CD8-positive, alpha-beta memory T cell (primary cell): Measurements from ENCODE around the gene COL1A2. TPM values are rescaled to one million over a fixed set of nuclear protein-coding genes. Genes with fewer than 3 reads are reported as not detected.

ENCODE experiments used
- CTCF ChIA-PET: fragments of 350-600 bp; sonication (Branson Sonifier 250); formaldehyde crosslinking; loops from one replicate; lab custom pipeline; 2021; ENCODE audit warnings: antibody characterized with exemption; lab: Charles Lee
- POLR2A ChIA-PET: fragments of 350-600 bp; sonication (Branson Sonifier 250); formaldehyde crosslinking; loops from one replicate; lab custom pipeline; 2021; ENCODE audit warnings: antibody characterized with exemption; lab: Charles Lee
- DNase-seq, 5 donors: peaks; one replicate each; pipeline versions ENCODE4 v3.0.0 to v3.0.0-alpha.2; 2020 to 2022; ENCODE audit warnings: mixed read lengths in 1 of 5
- H3K27ac ChIP-seq: one replicate; pipeline ENCODE4 v1.7.0; 2013; ENCODE audit warnings: low read depth, mild to moderate bottlenecking, low read length, moderate library complexity
- H3K27me3 ChIP-seq: 2 replicates; pipeline ENCODE4 v1.7.0; 2013; ENCODE audit warnings: low read length, mild to moderate bottlenecking; ENCODE audit not compliant: insufficient read depth, poor library complexity, severe bottlenecking
- H3K36me3 ChIP-seq: 2 replicates; pipeline ENCODE4 v1.7.0; 2013; ENCODE audit warnings: mild to moderate bottlenecking, low read length, moderate library complexity; ENCODE audit not compliant: insufficient read depth
- H3K4me1 ChIP-seq: 2 replicates; pipeline ENCODE4 v1.7.0; 2013; ENCODE audit warnings: mild to moderate bottlenecking, low read length, moderate library complexity; ENCODE audit not compliant: insufficient read depth
- H3K4me3 ChIP-seq: 2 replicates; pipeline ENCODE4 v1.7.0; 2013; ENCODE audit warnings: mild to moderate bottlenecking, low read length
- H3K9me3 ChIP-seq: 2 replicates; pipeline ENCODE4 v1.7.0; 2013; ENCODE audit warnings: mild to moderate bottlenecking, low read length
- H3K27ac Mint-ChIP-seq, 8 donors: one replicate each; pipeline ENCODE4 v1.8.0; 2020 to 2021; ENCODE audit warnings: mixed read lengths in 8 of 8, mild to moderate bottlenecking in 6 of 8, inconsistent platforms in 3 of 8, moderate library complexity in 3 of 8
- H3K27me3 Mint-ChIP-seq, 2 donors: one replicate each; pipeline ENCODE4 v1.8.0; 2020 to 2021; ENCODE audit warnings: mixed read lengths in 2 of 2, mild to moderate bottlenecking in 1 of 2, moderate library complexity in 1 of 2
- H3K36me3 Mint-ChIP-seq, 3 donors: one replicate each; pipeline ENCODE4 v1.8.0; 2020 to 2021; ENCODE audit warnings: mixed read lengths in 3 of 3, inconsistent platforms in 1 of 3, mild to moderate bottlenecking in 1 of 3
- H3K4me1 Mint-ChIP-seq, 3 donors: one replicate each; pipeline ENCODE4 v1.8.0; 2020 to 2021; ENCODE audit warnings: mixed read lengths in 3 of 3, inconsistent platforms in 1 of 3, mild to moderate bottlenecking in 1 of 3
- H3K4me3 Mint-ChIP-seq, 7 donors: one replicate each; pipeline ENCODE4 v1.8.0; 2020 to 2021; ENCODE audit warnings: mixed read lengths in 7 of 7, mild to moderate bottlenecking in 6 of 7, moderate library complexity in 4 of 7, inconsistent platforms in 2 of 7
- H3K9me3 Mint-ChIP-seq, 5 donors: one replicate each; pipeline ENCODE4 v1.8.0; 2020 to 2022; ENCODE audit warnings: mixed read lengths in 5 of 5, mild to moderate bottlenecking in 3 of 5, moderate library complexity in 2 of 5, inconsistent platforms in 1 of 5
- polyA plus RNA-seq: library from polyadenylated mRNA; unstranded; fragments of 300-500 nt; fragmentation: Illumina TruSeq; gene quantifications from one replicate; pipeline ENCODE4 v1.2.3, GENCODE V29; 2021
- total RNA-seq, 2 experiments: library from RNA; stranded (reverse); gene quantifications; one replicate each; pipeline ENCODE4 v1.2.3, GENCODE V29; 2021

COL1A2 gene
- total and polyA plus RNA-seq, 3 experiments from 2014 or later, result 0.09 to 0.18 TPM; not detected in 1

DNA sequence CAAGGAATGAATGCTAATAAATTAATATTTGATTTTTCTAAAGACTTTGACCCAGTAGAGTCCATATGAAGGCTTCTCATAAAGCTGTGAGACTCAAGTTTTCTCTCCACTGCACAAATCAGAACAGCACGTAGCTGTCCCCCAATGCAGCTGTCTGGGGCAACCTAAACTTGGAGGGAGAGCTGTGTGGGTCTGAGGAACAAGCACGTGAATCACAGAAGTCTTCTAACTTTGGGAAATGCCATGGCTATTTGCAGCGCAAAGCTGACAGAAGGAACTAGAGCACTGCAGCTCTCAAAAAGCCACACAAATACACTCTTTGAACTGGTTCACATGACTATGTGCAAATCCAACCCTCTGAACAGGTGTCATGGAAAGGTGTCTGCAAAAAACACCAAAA lies 47.9 kb downstream of the COL1A2 start:
- ChIA-PET CTCF (no interaction called here), POLR2A (no interaction called here)
- Mint-ChIP-seq H3K27ac (no peak overlapping the region), H3K36me3 (no peaks in the 10 kb centered on the region), H3K4me1 (no peaks in the 10 kb centered on the region), H3K9me3 (no peaks in the 10 kb centered on the region), H3K4me3 (no peak overlapping the region), H3K27me3 (peaks cover 0 to 10% of the 10 kb centered on the region in 2 donors)
- Histone ChIP-seq H3K27me3 (no peaks in the 10 kb centered on the region), H3K4me1 (no peaks in the 10 kb centered on the region), H3K4me3 (no peak overlapping the region), H3K27ac (no peak overlapping the region), H3K36me3 (no peaks in the 10 kb centered on the region), H3K9me3 (no peaks in the 10 kb centered on the region)
- DNase-seq, result no peak

DNA sequence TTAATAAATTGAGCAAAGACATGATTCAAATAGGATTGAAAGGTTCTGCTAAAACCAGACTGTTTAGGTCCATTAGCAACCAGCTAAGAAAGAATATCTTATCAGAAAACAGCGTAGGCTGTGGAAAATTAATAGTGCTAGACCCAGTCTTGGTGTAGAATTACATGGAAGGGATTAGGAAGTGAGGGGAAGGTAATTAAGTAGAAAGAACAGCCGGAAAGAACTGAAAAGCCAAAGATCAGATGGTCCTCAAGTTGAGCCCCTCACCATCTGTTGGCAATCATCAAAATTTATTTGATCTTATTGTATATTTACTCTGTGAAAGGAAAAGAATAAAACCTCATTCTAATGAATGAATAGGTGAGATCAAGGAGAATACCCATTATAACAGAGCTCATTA lies 50.1 kb downstream of the COL1A2 start:
- no peak overlapping the region for H3K27ac ChIP-seq
- no peaks in the 10 kb centered on the region for H3K4me1 Mint-ChIP-seq
- no peaks in the 10 kb centered on the region for H3K9me3 ChIP-seq
- no peak overlapping the region for H3K4me3 ChIP-seq
- no peaks in the 10 kb centered on the region for H3K36me3 ChIP-seq
- CTCF ChIA-PET, result interaction anchor here (2.8 kb wide), 1 partner anchor 9 kb away, joined by 11 read pairs; no protein-coding TSS in a partner anchor
- H3K9me3 Mint-ChIP-seq, result no peaks in the 10 kb centered on the region
- no peak overlapping the region for H3K4me3 Mint-ChIP-seq
- H3K27me3 ChIP-seq, result no peaks in the 10 kb centered on the region
- H3K27ac Mint-ChIP-seq, result no peak overlapping the region
- POLR2A ChIA-PET, result no interaction called here
- H3K4me1 ChIP-seq, result no peaks in the 10 kb centered on the region
- no peak for DNase-seq
- H3K27me3 Mint-ChIP-seq, result peaks cover 1 to 15% of the 10 kb centered on the region in 2 donors
- H3K36me3 Mint-ChIP-seq, result no peaks in the 10 kb centered on the region

DNA sequence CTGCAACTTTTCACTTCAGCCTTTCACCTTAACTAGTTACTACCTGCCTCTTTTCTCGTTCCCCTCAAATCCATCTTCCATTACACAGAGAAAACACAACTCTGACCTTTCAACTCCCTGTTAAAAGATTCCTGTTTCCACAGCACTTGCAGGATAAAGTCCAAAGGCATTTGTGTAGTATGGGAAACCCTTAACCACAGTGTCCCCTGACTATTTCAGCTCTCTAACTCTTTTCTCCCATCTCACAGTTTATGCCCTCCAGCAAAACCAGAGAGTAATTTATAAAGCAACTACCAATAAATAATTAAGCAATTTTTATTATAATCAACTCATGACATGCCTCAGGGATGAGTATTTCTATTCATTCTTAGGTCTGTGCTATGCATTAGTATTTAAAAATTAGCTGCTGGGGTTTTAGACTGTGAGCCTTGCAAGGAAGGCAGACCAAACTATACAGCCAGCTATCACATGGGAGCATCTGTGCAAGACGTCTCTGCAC lies 51.0 kb downstream of the COL1A2 start:
- POLR2A ChIA-PET, result no interaction called here
- Histone ChIP-seq H3K27ac (no peak overlapping the region), H3K27me3 (no peaks in the 10 kb centered on the region), H3K4me3 (no peak overlapping the region), H3K4me1 (no peaks in the 10 kb centered on the region), H3K36me3 (no peaks in the 10 kb centered on the region), H3K9me3 (no peaks in the 10 kb centered on the region)
- CTCF ChIA-PET, result interaction anchor here (2.8 kb wide), 1 partner anchor 10 kb away, joined by 11 read pairs; no protein-coding TSS in a partner anchor
- Mint-ChIP-seq H3K36me3 (no peaks in the 10 kb centered on the region), H3K9me3 (no peaks in the 10 kb centered on the region), H3K4me3 (no peak overlapping the region), H3K27me3 (peaks cover 1 to 18% of the 10 kb centered on the region in 2 donors), H3K27ac (no peak overlapping the region), H3K4me1 (no peaks in the 10 kb centered on the region)
- DNase-seq, result no peak

DNA sequence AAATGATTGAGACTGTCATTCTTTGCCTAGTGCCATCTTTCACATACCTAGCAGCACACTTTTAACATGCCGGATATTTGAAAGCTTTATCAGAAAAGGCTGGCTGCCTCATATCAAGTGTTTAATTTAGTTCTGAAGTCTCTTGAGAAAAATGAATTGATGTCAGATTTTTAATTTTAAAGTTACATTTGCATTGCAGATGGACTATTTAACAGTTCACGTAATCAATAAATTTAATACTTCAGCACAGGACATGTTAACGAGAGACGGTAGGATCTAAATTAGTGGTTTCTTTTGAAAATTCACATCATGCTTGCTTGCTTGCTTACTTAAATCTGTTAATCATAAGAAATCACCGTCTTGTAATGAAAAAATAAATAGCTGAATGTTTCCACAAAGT lies 51.6 kb downstream of the COL1A2 start:
- POLR2A ChIA-PET, result no interaction called here
- Histone ChIP-seq H3K36me3 (no peaks in the 10 kb centered on the region), H3K9me3 (no peaks in the 10 kb centered on the region), H3K27me3 (no peaks in the 10 kb centered on the region), H3K4me3 (no peak overlapping the region), H3K4me1 (no peaks in the 10 kb centered on the region), H3K27ac (no peak overlapping the region)
- Mint-ChIP-seq H3K4me1 (no peaks in the 10 kb centered on the region), H3K27ac (no peak overlapping the region), H3K4me3 (no peak overlapping the region), H3K9me3 (no peaks in the 10 kb centered on the region), H3K27me3 (peaks cover 1 to 21% of the 10 kb centered on the region in 2 donors), H3K36me3 (no peaks in the 10 kb centered on the region)
- CTCF ChIA-PET, result interaction anchor here (2.8 kb wide), 1 partner anchor 11 kb away, joined by 11 read pairs; no protein-coding TSS in a partner anchor
- DNase-seq, result no peak

DNA sequence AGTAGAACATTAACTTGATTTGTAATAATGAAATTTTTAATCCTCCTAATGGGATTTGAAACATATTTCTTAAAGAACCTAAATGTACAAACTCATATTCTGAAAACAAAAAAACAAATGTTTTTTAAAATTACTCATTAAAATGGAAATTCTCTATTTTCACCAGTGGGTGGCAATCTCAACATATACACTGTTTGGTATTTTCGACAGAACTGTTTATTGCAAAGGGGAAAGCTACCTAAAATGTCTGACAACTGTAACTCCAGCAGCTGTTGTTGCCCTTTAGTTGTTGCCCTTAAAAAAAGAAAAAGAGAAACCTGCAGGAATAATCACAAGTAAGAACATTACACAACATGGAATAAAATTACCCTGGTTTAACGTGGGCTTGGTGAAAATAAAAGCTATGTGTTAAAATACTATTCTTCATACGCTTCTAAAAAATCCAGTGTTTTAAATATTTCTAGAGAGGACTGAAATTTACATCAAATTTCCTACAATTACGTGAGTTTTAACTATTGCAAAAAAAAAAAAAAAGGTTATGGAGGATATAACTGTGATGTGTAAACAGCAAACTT lies 54.5 kb downstream of the COL1A2 start:
- Mint-ChIP-seq H3K9me3 (no peaks in the 10 kb centered on the region), H3K36me3 (no peaks in the 10 kb centered on the region), H3K27ac (no peak overlapping the region), H3K4me1 (no peaks in the 10 kb centered on the region), H3K4me3 (no peak overlapping the region), H3K27me3 (peaks cover 1 to 25% of the 10 kb centered on the region in 2 donors)
- Histone ChIP-seq H3K4me3 (no peak overlapping the region), H3K4me1 (no peaks in the 10 kb centered on the region), H3K27me3 (no peaks in the 10 kb centered on the region), H3K27ac (no peak overlapping the region), H3K9me3 (no peaks in the 10 kb centered on the region), H3K36me3 (no peaks in the 10 kb centered on the region)
- POLR2A ChIA-PET, result no interaction called here
- peak in 2 of 5 donors; percentile 15 to 16 for DNase-seq
- CTCF ChIA-PET, result interaction anchor here (0.9 to 2.6 kb wide), 8 partner anchors 9 to 1031 kb away, joined by 3 to 20 read pairs (median 4); partner anchors contain the start of gene SGCE

DNA sequence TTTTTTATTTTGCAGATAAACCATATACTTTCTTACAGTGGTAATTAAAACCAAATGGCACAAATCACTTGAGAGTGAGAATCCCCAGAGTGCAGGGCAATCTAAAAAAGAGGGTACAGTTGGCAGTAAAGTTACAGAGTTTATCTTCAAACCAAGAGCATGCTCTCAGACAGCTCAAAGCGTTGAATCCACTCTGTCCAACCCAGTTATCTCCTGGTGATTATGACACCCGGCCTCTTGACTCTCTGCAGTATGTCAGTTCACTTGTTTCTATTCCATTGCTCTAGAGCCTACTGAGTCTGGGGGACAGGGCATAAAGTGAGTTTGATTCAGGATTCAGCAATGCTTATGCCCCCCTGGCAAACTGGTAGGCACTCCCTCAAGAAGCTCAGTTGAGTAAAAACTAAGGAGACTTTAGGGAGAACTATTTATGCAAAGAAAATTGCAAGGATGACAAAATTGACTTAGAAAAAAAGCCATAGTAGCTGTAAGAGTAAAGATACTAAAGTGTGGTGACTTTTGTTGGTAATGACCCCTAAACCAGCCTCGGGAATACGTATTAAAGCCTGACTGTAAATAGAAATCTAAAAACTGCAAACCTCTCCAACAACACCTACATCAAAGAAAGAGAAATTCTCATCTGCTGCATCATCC lies 55.5 kb downstream of the COL1A2 start:
- H3K27me3 ChIP-seq, result no peaks in the 10 kb centered on the region
- no peaks in the 10 kb centered on the region for H3K4me1 Mint-ChIP-seq
- ChIA-PET POLR2A (no interaction called here), CTCF (interaction anchor here (1.0 to 2.6 kb wide), 5 partner anchors 10 to 1026 kb away, joined by 3 to 20 read pairs (median 5); no protein-coding TSS in a partner anchor)
- H3K36me3 ChIP-seq, result no peaks in the 10 kb centered on the region
- no peak for DNase-seq
- no peaks in the 10 kb centered on the region for H3K4me1 ChIP-seq
- H3K27ac ChIP-seq, result no peak overlapping the region
- peaks cover 1 to 25% of the 10 kb centered on the region in 2 donors for H3K27me3 Mint-ChIP-seq
- H3K36me3 Mint-ChIP-seq, result no peaks in the 10 kb centered on the region
- H3K27ac Mint-ChIP-seq, result no peak overlapping the region
- H3K9me3 ChIP-seq, result no peaks in the 10 kb centered on the region
- H3K4me3 Mint-ChIP-seq, result no peak overlapping the region
- no peak overlapping the region for H3K4me3 ChIP-seq
- H3K9me3 Mint-ChIP-seq, result no peaks in the 10 kb centered on the region

DNA sequence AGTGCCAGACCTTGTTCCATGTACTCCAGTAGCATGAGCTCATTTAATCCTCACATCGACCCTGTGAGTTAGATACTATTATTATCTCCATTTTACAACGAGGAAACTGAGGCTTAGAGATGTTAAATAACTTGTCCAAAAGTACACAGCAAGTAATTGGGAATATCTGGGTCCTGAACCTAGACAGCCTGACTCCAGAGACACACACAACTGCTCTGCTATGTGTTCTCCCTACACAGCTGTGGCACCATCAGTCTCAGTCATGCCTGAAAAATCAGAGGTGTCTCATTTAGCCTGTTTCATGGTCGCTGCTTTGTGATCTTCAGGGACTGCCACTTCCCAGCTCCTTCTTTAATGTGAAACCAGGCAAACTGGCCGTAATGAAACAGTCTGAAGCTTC lies 56.5 kb downstream of the COL1A2 start:
- H3K27ac ChIP-seq, result no peak overlapping the region
- peaks cover 1 to 25% of the 10 kb centered on the region in 2 donors for H3K27me3 Mint-ChIP-seq
- ChIA-PET CTCF (interaction anchor here (1.1 kb wide), 1 partner anchor 1025 kb away, joined by 3 read pairs; no protein-coding TSS in a partner anchor), POLR2A (no interaction called here)
- no peaks in the 10 kb centered on the region for H3K9me3 ChIP-seq
- H3K36me3 ChIP-seq, result no peaks in the 10 kb centered on the region
- DNase-seq, result no peak
- no peaks in the 10 kb centered on the region for H3K36me3 Mint-ChIP-seq
- no peaks in the 10 kb centered on the region for H3K4me1 ChIP-seq
- no peak overlapping the region for H3K4me3 Mint-ChIP-seq
- no peaks in the 10 kb centered on the region for H3K9me3 Mint-ChIP-seq
- no peaks in the 10 kb centered on the region for H3K27me3 ChIP-seq
- no peaks in the 10 kb centered on the region for H3K4me1 Mint-ChIP-seq
- H3K27ac Mint-ChIP-seq, result no peak overlapping the region
- no peak overlapping the region for H3K4me3 ChIP-seq

DNA sequence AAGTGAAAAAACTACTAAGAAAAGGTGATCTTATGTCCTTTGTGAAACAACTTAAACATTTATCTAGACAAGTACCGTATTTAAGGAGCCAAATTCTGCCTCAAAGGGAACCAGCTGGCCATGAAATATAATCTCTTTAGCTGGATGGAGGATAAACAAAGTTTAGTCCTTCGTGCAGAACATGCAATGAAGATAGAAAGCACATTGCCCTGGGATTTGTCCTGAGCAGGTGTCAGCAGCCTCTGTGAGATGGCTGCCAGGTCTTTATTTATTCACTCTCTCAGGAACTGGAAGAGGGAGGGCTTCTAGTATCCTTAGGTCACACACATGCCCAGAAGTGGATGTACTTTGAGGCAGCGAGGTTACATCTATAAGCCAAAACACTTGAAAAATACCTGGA lies 57.5 kb downstream of the COL1A2 start:
- Mint-ChIP-seq H3K27ac (no peak overlapping the region), H3K4me3 (no peak overlapping the region), H3K27me3 (peaks cover 1 to 25% of the 10 kb centered on the region in 2 donors), H3K36me3 (no peaks in the 10 kb centered on the region), H3K9me3 (no peaks in the 10 kb centered on the region), H3K4me1 (no peaks in the 10 kb centered on the region)
- Histone ChIP-seq H3K36me3 (no peaks in the 10 kb centered on the region), H3K4me3 (no peak overlapping the region), H3K27me3 (no peaks in the 10 kb centered on the region), H3K9me3 (no peaks in the 10 kb centered on the region), H3K27ac (no peak overlapping the region), H3K4me1 (no peaks in the 10 kb centered on the region)
- POLR2A ChIA-PET, result no interaction called here
- CTCF ChIA-PET, result no interaction called here
- no peak for DNase-seq
